SK-N-DZ (cell line): ENCODE results near the gene SALL1.

ENCODE experiments used
- DNase-seq: peaks from one replicate; pipeline ENCODE4 v3.0.0-alpha.2; 2015; ENCODE audit warnings: low spot score

SALL1 gene

DNA sequence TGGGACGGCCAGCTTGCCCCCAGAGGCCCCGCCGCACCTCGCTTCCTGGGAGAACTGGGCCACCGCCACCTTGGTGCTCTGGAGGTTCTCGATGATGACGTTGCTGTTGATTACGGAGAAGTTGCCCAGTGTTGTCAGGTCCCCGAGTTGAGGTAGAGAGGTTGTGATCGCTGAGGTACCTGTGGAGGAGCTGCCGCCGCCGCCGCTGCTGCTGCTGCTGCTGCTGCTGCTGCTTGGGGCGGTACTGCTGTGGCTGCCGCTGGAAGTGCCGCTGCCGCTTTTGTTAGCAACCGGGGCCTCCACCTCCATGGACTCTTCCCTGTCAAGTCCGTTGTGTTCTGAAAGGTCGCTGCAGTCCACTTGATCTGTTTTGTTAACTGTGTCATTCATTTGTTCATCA lies 9.5 kb downstream of the SALL1 start:
- no peak for DNase-seq

- no peak for DNase-seq
Measured at GRCh38 chr16:51141106-51141505, 10.0 kb downstream of the SALL1 start.

DNA sequence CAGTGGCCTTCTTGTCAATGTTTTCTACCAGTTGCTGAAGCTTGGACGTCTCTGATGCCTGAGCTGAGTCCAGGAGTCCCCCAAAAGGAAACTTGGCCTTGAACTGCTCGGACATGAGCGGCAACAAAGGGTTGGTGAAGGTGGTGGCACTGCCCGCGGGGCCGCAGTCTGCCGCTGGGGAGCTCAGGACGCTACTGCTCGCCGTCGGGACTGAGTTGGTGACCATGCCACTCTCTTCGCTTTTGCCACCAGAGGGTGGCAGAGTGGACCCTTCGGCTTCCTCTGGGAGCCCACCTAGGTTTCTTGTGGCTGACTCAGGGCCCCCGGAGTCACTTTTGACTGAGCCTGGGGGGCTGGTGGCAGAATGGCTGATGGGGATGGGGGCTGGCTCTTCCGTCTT lies 11.0 kb downstream of the SALL1 start:
- no peak for DNase-seq

GRCh38 chr16:51139568-51139967 lies 11.5 kb downstream of the SALL1 start:
- no peak for DNase-seq

- DNase-seq = no peak
Measured at GRCh38 chr16:51138178-51138577, 12.9 kb downstream of the SALL1 start.

GRCh38 chr16:51137097-51137496 lies 14.0 kb downstream of the SALL1 start:
- no peak for DNase-seq

DNA sequence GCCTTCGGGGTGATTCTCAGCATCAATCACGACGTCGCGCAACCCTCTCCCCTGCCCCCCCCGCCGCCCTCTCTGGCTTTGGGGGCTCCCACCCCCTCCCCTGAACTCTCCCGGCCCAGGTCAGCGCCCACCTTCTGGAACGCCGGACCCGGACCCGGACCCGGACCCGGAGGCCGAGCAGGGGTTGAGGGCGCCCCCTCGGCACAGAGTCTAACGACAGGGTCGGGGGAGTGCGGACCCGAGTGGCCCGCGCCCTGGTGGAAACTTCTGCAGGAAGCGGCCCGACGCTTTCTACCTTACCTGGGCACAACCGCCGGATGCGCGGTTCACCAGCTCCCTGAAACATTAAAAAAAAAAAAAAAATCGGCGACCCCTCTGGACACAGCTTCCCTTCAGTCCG lies 16.2 kb downstream of the SALL1 start:
- DNase-seq = no peak

DNA sequence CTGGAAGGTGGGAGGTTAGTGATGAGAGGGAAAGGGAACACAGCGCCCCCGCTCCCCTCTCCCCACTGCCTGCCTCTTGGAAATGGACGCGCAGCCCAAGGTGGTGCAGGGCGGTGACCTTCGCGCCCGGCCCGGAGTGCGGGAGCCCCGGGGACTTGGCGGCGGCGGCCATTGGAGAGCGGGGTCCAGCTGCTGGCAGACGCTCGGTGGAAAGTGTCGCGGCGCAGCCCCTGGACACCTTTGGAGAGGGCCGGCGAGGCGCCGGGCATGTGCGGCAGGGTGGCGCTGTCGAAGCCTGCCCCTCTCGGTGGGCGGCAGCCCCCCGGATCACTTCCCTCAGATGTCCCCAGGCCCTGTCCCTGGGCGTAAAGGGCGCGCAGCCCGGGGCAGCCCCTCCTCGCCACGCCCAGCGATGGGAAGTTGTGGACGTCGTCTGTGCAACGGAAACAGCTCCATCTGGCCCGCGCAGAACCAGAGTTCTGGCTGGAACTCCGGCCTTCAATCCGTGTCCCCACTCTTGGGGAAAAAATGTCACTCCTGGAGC lies 16.7 kb downstream of the SALL1 start:
- DNase-seq = no peak

DNA sequence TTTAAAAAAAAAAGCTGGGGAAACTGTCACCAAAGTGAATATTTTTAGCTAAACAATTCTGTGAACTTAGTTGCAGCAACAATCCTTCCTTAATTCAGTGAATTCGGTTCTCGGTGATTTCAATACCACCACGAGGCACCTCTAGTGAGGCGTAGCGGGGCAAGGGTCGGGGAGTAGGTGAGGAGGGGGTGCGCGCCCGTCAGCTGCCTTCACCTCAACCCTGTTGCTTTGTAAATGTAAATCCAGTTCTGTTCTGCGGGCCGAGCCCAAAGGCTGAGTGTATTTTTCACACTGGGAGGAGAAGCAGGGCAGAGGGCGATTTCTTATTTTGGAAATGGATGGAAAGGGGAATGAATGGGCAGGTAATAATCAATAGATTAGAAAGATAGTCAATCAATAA lies 17.4 kb downstream of the SALL1 start:
- DNase-seq = no peak

GRCh38 chr16:51133183-51133582 lies 17.9 kb downstream of the SALL1 start:
- no peak for DNase-seq

DNA sequence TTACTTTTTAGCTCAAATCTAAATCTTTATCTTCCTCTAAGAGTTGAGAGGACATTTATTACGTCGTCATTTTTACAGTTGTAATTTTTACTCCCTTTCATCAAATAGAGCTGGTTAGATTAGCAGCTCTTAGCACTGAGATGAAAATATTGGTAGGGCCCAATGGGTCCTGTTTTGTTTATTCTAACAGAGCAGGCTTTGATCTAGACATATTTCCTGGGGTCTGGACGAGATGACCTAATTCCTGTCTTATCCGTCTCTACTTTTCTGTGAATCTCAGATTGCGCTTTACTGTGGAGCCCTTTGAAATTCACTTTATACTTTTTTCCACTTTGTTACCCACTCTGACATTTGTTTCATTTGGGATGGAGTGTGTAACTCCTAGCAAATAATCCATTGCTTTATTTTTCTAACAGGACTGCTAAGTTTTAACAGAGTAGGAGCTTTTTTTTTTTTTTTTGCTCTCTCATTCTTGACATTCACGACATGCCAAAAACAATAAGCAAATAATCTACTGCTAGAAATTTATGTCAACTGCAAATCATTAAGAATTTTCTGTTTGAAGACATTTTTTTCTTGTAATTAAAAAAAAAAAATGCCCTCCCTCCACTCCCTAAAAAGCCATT lies 18.5 kb downstream of the SALL1 start:
- no peak for DNase-seq

DNA sequence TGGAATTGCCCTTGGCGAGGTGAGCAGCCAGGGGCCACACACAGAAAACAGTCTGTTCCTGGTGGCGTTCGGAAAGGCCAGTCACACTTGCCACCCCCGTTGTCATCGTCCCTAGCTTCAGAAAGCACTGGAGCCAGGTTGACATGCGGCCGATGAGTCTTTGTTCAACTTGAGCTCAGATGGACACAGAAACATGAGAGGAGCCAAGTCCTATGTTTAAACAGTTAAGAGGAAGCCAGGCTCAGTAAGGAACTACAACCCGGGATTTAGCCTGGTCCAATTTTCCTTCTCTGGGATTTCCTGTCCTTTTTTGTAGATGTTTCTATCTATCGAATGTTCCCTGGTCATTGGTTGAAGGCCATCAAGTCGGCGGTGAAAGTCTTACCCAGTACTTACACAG lies 19.5 kb downstream of the SALL1 start:
- no peak for DNase-seq

DNA sequence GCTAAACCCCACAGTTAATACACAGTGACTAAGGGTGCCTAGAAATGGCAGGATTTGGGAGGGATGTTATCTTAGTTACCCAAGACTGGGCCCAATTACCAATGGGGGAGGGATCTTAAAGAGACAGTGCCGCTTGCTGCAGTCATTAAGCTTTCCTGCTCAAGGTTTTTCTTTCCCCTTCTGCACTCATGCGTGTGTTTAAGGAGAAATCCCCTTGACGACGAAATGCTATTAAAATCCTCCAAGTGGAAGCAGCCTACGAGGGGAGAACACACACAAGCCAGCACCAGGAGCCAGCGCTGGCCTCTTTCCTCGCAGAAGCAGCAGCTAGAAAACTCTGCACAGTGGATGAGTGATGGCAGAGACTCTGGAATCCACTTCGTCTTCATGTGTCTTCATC lies 22.0 kb downstream of the SALL1 start:
- DNase-seq = no peak

GRCh38 chr16:51125992-51126391 lies 25.1 kb downstream of the SALL1 start:
- DNase-seq = no peak

DNA sequence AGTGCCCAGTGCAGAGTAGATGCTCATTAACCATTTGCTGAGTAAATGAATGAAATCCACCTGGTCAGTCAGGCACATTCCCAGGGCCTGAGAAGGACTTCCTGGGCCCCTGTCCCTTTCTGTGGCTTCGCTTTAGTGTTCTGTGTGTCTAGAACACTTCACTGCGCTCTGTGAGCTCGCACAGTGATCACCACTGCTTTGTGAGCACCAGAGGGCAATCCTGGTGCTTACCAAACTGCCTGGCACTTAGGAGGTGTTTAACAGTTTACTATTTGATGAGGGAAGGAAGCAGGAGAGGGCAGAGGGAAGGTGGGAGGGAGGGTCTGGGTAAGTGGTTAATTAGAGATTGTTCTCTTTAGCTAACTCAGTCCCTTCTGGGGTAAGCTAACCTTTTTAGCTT lies 26.2 kb downstream of the SALL1 start:
- no peak for DNase-seq

- DNase-seq = no peak
Measured at GRCh38 chr16:51121850-51122249, 29.2 kb downstream of the SALL1 start.

DNA sequence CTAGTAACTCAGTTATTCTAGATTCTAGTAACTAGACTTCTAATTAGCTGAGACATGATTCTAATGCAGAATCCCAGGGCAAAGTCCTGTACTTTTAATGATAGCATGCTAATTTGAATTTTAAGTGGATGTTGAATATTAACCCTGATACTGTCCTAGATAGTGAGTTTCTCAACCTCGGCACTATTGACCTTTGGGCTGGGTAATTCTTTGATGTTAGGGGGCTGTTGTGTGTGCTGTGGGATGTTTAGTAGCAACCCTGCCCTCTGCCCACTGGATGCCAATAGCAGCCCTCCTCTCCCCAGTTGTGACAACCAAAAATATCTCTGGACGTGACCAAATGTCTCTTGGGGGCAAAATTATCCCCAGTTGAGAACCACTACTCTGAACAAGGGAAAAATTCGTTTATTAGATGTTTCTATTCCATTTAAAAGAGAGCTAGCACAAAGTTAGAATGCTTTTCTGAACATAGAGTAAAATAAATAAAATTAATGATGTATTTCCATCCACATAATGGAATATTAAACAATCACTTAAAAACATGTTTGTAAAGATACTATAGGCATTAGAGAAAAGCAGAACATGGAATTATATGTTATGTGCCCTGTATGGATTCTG lies 30.2 kb downstream of the SALL1 start:
- DNase-seq = no peak

GRCh38 chr16:51119973-51120729 lies 30.9 kb downstream of the SALL1 start:
- DNase-seq = no peak

GRCh38 chr16:51119556-51119955 lies 31.5 kb downstream of the SALL1 start:
- DNase-seq = no peak

GRCh38 chr16:51116353-51116752 lies 34.7 kb downstream of the SALL1 start:
- no peak for DNase-seq

DNA sequence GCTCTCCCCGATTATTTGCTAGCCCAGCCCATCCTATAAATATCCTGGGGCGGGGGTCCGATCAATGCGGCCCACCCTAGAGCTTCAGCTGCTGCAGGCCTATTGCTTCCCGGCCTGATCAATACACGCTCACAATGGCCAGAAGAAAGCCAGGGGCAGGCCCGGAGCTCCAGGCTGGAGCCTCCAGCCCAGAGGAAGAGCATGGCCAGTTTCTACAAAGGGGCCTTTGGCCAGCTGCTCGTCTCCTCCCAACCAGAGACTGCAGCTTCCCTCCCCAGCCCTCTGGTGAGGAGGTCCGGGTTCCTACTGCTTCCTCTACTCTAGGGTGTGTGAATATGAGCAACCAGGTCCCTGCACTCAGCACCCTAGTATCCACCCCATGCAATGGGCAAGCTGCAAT lies 36.7 kb downstream of the SALL1 start:
- DNase-seq = no peak

DNA sequence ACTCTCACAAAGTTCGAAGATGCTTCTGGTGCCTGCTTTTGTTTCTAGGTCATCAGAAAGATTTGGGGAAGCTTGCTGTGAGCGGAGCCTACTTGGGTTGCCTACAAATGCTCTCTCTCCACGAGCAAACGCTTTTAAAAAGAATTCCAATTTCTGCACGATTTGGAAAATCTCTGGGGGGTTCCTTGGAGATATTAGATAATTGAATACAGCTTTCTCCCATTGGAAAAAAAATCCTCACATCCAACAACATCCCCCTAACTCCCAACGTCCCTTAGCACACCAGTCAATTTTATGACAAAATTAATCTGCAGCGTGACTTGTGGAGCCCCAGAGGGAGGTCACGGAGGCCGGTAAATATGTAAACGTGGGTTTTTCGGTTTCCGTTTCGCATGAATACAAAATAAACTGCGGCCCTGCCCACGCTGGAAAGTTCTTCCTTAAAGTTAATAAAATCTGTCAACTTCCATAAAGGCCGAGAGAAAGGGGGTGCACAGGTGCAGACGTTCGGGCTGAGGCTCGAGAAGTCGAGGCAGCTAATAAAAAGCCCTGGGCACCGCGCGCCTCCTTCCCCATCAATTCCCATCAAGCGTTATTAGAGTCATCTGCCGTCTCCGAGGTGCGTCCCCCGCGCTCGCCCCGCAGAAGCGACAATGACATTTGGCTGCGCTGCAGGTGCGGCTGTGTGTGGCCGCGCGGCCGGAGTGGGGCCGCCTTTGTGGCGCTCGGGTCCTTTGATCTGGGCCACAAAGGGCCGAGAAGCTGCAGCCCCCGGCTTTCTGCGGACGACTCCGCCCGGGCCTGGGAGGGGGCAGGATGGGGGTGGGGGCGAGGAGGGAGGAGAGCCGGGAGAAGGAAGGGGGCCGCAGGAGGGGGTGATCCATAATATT lies 37.6 kb downstream of the SALL1 start:
- no peak for DNase-seq
